Forelimb muscle (tissue), 1 donor: Measurements from ENCODE around the gene MBNL2. TPM values are rescaled to one million over a fixed set of nuclear protein-coding genes. Genes with fewer than 3 reads are reported as not detected.
"Not testable (repeated sequence)": the region's sequence is repeated elsewhere in the genome, so short reads cannot be mapped to it uniquely, and the experiment has no call there.

Experiments used
- DNase-seq: peaks from one replicate; pipeline ENCODE4 v3.0.0-alpha.2; 2013; ENCODE audit warnings: low read depth
- polyA plus RNA-seq: library from polyadenylated mRNA; unstranded; fragments of 120-200 nt; gene quantifications from one replicate; pipeline ENCODE4 v1.2.1, GENCODE V29; 2013; ENCODE audit not compliant: insufficient read length

The MBNL2 gene, protein sequence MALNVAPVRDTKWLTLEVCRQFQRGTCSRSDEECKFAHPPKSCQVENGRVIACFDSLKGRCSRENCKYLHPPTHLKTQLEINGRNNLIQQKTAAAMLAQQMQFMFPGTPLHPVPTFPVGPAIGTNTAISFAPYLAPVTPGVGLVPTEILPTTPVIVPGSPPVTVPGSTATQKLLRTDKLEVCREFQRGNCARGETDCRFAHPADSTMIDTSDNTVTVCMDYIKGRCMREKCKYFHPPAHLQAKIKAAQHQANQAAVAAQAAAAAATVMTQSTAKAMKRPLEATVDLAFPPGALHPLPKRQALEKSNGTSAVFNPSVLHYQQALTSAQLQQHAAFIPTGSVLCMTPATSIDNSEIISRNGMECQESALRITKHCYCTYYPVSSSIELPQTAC
- polyA plus RNA-seq: 26.5 TPM

DNA sequence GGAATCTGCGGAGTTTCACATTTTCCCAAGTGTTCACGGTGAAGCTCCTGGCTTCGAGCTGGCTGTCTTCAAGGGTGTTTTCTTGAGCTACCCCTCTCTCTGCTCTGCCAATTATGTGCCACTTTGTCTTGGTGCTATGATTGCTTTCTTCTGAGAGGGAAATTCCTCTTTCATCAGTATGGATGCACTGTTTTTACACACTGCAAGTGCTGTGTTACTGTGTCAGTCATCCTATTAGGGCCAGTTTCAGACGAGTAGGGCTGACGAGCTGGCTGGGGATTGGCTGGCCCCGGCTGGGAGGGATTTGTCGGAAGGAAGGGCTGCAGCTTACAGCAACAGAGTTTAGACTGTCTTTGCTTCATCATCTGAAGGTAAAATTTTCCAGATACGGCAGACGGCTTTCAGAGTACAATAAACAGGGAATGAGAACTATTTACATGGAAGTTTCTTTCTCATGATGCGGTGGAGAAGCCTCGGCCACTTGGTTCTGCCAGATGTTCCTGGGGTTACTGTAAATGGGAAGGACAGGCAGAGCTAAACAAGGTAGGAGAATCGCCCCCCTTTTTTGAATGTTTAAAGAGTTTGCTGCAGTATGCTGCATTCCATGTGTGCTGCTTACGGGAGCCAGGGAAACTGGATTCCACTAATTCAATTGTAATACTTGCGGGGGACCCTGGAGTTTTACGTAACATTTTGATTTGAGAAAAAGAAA lies at the start of gene MBNL2:
TSS of gene MBNL2 (plus strand) at position 345 of the 712 bp plus-strand sequence. CDS start 53,903 bp downstream, outside the sequence.
- peak; percentile 92 for DNase-seq

DNA sequence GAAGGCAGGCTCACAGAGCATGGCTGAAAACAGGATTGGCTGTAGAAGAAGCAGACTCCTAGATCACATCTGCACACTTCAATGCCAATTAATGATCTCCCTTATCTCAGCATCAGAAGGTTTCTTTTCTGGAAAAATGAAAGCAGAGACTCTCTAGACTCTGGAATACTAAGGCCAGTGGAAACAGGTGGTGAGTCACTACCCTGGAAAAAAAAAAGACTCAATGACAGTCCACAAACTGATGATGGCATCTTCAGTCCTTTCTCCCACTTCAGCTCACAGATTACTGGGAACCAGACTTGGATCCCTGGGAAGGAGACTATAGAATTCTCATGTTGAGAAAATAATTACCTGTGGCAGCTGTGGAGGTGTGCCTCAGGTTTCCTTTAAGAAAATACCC lies 47.5 kb upstream of the MBNL2 start:
- DNase-seq: no peak

DNA sequence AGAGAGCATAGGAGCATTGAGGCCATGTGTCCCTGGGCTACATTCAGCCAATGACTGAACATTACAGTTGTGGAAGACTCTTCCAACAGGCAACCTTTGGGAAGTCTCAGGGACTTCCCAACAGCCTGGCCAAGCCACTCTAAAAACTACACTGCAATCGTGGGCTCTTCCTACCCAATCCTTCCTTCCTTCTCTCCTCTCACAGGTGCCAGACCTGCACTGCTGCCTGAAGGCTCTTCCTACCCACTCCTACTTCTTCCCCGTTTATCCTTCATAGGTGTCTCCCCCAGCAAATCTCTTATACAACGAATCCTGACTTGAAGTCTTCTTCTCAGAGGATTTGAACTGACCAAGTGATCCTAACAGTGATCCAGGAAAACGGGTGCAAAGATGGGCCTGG lies 47.1 kb upstream of the MBNL2 start:
- no peak for DNase-seq

DNA sequence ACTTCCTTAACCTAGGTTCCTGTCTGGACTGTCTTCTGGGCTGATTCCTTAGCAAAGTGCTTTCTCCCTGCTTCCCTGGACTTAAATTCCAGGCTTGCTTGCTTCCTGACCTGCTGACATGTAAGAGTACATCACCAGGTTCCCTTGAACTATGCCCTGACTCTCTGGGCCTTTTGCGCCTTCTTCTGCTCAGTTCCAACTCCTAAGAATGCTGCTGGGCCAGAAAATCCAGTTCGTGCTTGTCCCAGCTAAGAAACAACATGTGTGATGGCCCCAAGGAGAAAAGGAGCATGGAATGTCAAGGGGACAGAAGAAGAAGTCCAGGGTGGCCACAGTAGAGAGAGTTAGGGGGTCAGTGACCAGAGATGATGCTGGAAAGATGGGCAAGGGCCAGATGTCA lies 42.6 kb upstream of the MBNL2 start:
- DNase-seq: no peak

DNA sequence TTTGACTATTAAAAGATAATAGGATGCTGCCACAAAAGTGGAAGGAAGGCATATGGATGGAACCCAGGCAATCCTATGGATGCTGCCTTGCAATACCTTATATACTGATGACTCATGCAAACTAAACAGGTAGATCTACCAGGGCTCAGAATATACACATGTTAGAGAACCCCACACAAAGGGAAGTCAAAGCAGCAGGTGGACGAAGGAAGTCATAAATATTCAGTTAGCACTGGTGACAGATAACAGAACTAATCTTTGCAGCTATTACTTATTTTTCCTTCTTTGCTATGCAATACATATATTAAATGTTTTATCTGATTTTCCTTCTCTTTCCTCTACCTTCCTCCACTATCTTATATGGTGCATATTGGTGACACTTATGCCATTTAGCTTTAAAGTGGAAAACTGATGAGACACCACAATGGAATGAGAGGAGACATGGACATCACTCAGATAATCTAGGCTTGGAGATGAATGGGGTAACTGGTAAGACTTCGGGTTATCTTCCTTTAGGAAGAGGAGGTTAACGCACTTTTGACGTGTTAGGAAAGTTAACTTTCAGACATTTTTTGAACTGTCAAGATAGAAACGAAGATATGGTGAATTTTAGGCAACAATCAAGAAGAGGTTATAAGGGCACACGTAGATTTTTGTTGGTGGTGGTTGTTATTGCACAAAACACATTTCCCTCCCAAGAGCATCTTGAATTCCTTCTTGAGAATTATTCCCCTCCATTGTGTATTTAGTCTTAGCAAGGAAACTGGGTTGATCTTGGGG lies 39.8 kb upstream of the MBNL2 start:
- no peak for DNase-seq

DNA sequence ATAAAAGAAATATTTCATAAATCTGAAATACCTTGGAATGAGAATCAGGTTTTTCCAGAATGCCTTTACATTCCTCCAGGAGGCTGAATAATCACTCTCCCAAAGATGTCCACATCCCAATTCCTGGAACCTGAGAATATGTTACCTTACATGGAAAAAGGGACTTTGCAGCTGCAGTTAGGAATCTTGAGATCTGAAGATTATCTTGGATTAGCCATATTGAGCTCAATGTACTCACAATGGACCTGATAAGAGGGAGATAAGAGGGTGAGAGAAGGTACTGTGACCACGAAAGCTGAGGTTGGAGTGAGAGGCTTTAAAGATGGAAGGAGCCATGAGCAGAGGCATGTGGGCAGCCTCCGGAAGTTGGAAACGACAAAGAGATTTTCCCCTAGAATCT lies 36.8 kb upstream of the MBNL2 start:
- DNase-seq: no peak

DNA sequence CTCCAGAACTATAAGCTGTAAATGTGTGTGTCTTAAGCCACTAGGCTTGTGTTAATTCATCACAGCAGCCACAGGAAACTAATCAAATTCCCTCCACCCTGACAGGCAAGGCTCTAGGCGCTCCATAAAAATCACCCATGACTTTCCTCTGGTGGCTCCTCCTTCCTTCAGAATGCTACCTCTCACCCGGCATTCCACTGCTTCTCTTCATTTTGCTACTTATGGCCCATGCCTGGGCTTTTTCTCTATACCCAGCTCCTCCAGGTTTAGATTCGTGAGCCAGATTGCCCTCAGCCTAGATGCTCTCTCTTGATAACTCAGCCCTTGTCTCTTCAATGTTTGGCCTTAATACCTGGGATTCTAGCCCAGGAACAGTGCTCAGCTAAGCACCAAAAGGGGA lies 36.4 kb upstream of the MBNL2 start:
- DNase-seq: no peak

DNA sequence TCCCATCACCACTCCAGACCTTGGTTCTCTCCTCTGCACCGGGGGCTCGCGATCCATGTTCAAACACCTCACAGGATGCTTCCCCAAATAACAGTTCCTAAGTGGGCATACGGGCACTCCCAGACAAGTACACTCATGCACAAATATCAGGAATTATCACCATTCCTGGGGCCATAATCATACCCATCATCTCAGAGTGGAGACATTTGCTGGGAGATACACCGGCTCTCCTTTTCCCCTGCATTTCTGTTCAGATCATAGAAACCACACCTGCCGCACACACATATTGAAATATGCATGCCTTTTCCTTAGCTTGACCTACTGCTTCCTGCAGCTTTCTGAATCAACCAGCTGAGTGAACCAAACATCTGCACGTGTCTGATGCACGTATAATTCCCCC lies 33.9 kb upstream of the MBNL2 start:
- DNase-seq: no peak

DNA sequence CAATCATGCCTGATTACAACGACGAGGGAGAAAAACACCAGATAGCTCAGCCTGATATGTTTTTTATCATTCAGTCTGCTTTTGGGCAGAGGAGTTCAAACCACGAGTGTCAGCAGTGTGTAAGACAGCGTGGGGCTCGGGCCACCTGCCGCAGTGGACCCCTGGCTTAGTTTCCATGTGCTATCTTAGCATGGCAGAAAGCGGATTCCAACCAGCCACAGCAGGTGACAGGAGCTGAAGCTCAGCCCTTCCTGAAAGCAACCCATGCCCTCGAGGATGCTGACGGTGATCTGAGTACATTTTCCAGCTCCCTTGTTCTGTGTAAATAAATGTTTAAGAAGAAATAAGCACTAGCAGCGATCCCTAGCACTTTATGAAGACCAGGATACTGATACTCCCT lies 32.2 kb upstream of the MBNL2 start:
- DNase-seq: no peak

DNA sequence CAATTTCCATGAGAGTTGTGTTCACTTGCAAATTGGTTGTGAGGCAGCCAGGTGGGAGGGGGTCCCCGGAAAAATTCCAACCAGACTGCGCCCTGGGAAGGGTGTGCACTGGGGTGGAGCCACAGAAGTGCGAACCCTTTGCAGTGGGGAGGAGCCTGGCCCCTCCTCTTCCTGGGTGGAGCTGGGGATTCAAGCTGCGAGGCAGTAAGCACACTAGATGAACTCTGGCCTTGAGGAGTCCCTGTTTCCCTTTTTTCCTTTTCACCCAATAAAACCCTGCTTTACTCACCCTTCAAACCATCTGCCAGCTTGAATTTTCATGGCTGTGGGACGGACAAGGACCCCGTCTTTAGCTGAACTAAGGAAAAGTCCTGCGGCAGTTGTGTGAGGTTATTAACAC lies 31.0 kb upstream of the MBNL2 start:
- no peak for DNase-seq

DNA sequence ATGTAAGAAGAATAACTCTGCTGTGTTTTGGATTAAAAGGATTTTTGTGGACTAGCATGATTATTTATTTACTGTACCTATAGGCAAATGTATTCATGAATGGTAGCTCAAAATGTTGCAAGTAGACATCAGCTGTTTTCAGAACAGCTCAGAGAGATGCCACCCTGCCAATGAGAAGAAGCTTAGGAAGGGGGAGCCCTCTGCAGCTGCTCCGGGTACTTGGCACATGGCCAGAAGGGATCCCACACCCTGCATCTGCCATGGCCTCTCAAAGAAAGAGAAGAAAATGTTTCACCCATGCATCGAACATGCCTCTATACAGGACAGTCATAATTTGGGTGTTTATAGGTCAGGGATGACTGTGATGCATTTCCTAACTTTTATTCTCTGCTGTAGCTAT lies 30.5 kb upstream of the MBNL2 start:
- peak; percentile 6 for DNase-seq

DNA sequence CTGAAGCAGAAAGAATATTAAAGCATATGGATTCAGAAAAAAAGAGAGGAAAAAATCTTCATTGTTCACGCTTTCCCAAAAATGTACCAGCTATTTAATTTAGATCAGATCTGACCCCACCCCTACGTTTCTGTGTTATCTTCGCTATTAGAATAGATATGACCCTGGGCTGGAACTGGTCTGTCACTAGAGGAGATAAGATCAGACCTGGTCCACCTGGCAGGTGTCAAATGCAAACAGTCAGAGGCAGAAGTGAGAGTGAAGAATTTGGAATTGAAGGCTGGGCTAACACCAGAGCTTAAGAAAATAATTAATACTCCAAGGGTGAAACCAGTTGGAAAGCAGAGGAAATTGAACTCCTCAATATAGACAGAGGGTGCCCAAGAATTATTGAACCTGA lies 30.0 kb upstream of the MBNL2 start:
- no peak for DNase-seq

DNA sequence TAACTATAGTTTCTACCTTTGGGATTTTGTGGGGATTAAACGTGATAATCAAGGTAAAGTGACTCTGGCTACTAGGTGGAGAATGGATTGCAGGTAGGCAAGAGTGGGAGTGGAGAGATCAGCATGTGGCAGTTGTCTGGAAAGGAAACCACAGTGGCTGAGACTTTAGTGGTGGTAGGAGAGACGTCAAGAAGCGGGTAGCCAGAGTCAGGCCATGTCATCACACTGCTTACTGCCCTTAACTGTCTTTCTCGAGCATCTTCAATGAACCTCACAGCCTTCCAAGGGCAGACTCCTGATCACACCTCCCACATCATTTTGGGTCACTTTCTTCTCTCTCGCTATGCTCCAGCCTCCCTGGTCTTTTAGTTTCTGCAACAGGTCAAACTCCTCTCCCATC lies 28.6 kb upstream of the MBNL2 start:
- DNase-seq: no peak

DNA sequence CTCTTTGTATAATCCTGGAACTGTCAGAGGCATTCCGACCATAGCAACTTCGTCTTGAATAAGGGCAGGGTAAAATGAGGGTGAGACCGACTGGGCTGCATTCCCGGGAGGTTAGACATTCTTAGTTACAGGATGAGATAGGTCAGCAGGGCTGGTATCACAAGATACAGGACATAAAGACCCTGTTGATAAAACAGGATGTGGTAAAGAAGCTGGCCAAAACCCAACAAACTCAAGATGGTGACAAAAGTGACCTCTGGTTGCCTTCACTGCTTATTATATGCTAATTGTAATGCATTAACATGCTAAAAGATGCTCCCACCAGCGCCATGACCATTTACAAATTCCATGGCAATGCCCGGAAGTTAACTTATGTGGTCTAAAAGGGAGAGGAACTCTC lies 27.7 kb upstream of the MBNL2 start:
- no peak for DNase-seq

DNA sequence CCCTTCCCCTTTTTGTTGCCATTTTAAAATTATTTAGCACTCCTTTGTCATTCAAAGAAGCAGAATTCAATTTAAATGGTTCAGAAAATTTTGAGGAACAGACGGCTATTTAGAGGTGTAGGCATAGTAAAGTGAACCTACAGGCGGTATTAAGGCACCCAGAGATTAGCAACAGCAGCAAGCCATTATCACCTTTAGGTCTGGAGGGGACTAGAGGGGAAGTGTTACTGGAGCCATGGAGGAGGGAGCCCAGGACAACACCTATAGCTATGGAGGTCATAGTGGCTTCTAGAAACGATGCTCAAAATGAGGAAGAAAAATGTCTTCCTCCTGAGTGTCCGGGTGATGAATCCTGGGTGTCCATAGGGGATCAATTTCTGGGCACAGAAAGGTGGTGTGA lies 25.8 kb upstream of the MBNL2 start:
- no peak for DNase-seq

DNA sequence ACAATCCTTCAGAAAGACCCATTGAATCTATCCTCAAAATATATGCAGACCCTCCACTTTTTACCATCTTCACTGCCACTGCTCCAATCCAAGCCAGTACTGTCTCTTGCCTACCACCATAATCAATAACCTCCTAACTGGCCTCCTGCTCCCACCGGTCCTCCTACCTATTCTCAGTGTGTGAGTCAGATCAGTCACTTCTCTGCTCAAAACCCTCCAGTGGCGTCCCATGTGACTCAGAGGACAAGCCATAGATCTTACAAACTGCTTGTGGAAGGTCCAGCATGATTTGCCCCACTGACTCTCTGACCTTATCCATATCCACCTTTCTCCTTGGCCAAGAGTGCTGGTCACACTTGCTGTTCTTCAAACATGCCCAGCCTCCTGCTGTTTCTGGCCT lies 23.4 kb upstream of the MBNL2 start:
- DNase-seq: no peak

DNA sequence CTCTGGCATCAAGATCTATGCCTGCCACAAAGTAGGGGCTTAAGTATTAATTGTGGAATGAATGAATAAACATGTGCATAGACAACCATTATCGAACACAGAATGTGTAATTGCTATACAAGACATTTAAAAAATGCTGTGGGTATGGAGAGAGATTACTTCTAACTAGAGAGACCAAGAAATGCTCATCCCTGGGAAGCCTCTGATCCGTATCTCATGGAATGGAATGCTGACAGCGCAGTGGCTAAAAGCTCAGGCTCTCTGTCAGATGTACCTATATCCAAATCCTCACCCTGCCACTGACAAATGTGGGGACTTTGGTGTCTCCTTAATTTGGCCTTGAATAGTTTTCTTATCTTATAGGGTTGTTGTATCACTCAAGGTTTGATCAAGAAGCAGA lies 22.7 kb upstream of the MBNL2 start:
- DNase-seq: no peak

DNA sequence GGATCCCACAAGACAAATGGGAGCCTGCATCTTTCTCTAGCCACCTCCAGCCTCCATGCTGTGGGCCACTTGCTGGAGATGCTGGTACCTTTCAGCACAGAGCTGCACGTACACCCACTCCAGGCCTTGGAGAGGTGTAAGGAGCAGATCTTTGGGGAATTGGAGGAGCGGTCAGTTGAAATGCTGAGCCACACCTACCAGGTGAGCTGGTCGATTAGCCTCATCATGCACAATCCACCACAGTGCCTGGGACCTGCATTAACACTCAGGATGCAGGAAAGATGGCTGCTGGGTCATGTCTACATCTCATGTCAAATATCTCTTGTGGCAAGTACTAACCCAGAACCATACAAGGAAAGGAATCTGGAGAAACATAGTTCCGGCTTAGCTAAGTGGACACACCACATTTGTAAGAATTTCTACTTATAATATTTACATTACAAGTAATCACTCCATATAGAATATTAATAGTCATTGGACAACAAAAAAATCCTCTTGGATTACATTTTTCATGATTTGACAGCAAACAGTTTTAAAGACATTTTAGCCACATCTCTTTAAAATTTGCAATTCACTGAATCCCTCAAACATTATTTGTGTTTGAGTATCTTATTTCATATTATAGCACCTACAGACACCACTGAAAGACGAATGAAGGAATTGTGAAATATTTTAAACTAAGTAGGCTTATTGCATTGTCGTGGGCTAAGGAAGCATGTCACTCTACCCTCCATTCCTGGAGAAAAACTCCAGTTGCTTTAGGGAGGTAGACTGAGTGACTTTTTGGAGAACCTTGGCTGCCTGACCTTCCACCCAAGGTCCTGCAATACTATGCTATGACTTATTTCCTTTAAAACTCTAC lies 21.8 kb upstream of the MBNL2 start:
- DNase-seq: no peak

DNA sequence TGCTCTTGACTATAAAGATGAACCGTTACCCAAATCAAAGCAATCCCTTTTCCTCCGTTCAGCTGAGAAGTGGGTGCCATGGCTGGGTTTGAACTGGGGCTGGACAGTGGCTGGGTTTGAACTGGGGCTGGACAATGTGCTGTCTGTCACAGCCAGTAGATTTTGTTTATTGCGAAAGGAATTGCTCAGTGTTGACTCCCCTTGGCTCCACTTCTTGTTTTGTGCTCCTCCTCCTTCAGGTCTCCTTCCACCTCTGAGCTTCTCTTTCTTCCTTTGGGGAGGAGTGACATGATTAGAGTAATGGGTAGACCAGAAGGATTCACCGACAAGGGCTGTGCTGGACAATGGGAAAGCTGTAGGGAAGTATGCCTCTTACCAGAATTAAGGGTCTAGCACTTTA lies 19.4 kb upstream of the MBNL2 start:
- no peak for DNase-seq

DNA sequence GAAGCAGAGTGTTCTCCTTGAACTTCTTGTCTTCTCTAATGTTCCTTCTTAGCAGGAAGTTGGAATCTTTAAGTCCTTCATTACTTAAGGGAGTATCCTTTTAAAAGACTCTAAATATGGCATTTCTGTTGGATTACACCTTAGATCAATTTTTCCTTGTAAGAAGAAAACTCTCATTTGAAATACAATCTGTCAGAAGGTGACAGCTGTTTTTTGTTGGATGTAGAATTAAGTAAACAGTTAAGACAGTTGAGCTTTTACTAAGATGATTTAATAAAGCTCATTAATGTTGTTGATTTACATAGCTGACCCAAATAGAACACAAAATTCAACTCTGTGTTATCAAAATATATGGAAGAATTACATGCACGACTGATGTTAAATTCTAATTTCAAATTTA lies 16.7 kb upstream of the MBNL2 start:
- no peak for DNase-seq

DNA sequence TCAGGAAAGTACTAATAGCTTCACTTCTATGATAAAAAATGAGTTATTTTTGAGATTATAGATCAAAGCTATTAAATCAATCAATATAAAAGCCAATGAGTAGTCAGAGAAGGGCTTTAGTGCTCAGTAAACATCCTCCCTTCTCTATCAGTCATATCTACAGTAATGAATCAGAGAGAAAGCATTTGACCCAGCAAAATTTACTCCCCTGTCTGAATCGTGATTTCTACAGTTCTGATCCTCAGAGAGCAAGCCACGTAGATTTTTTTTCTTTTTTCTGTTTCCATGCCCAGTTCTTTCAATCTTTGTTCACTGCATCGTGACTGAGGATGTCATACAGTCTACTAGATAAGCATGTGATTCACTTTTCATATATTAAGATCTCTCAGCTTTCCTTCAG lies 16.2 kb upstream of the MBNL2 start:
- DNase-seq: no peak

DNA sequence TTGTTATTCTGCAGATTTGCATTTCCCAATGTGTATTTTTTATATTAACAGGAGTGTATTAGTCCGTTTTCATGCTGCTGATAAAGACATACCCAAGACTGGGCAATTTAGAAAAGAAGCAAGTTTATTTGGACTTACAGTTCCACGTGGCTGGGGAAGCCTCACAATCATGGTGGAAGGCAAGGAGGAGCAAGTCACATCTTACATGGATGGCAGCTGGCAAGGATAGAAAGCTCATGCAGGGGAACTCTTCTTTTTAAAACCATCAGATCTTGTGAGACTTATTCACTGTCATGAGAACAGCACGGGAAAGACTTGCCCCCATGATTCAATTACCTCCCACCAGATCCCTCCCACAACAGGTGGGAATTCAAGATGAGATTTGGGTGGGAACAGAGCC lies 14.9 kb upstream of the MBNL2 start:
- not testable (repeated sequence) for DNase-seq
